ENCODE data around the gene NEDD4L. TPM values are rescaled to one million over a fixed set of nuclear protein-coding genes. Genes with fewer than 3 reads are reported as not detected.

NEDD4L gene
- total RNA-seq, 1 donor from 2014 or later: 60.2 TPM

DNA sequence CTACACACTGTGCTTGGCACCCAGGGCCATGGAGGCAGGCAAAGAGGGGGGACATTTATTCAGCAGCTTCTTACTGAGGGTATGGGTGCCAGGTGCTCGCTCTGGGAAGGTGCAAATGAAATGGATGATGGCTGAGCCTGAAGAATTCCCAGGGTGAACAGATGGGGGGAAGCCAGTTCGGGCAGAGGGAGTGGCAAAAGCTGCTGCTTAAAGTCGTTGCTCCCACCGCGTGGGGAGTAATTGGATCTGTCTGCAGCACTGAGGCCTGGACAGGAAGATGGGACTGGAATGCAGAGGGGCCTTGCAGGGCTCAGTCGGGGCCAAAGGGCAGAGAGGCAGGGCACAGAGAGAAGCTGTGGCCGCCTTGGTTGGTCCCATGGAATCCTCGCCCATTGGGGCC lies 51.2 kb downstream of the NEDD4L start:
- no peak for DNase-seq (ENCODE audit: low spot score)

DNA sequence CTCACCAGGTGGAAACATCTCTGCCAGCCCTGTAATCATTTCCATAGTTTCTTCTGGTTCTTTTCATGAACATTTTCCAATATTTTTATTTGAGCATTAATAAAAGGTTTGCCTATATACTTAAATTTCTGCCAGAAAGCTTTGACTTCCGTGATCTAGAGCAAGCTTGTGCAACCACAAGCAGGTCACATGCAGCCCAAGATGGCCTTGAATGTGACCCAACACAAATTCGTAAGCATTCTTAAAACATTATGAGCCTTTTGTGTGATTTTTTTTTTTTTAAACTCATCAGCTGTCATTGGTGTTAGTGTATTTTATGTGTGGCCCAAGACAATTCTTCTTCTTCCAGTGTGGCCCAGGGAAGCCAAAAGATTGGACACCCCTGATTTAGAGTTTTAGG lies 51.6 kb downstream of the NEDD4L start:
- DNase-seq (ENCODE audit: low spot score): no peak

DNA sequence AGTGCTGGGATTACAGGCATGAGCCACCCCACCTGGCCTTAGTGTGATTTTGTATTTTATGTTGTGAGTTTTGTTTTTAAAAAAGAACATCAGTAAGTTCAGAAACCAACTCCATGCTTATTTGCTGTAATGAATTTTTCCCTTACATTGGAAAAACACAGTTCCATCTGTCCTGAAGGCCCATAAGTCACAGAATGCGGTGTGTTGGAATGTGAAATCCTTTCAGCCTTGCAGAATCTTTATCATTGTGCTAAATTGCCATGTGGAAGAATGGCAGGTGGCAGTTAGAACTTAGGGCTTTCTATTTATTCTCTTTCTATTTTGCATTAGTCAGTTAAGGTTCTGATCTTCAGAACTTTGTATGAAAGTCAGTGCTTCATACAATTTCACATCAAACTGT lies 52.6 kb downstream of the NEDD4L start:
- no peak for DNase-seq (ENCODE audit: low spot score)

DNA sequence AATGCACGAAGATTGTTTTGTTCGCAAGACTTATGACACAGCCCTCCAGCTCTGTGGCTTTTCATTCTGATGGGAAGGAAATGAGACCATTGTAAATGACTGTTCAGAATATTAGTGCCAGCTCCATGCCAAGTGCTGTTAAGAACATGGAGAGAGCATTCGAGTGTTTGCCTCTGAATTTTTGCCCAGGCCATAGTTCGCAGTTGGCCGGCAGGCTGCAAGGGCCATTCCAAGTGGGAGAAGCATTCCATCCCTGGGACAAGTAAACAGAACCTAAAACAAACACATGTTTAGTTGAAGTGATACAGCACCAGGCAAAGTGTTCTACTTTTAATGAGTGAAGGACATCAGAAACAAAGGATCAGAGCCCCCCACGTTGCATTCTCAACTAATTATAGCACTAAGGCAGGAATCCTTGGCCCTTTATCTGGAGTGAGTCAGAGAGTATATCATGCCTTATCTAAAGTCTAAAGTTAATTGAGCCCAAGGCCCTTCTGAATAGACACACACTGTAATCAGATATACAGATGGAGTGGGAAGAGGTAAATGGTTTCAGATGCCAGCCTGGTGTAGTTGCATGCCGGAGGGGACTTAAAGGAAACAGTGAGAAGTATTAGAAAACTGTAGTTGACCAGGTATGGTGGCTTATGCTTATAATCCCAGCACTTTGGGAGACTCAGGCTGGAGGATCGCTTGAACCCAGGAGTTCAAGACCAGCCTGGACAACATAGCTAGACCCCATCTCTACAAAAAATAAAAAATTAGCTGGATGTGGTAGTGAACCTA lies 53.3 kb downstream of the NEDD4L start:
- peak; percentile 7 for DNase-seq (ENCODE audit: low spot score)

DNA sequence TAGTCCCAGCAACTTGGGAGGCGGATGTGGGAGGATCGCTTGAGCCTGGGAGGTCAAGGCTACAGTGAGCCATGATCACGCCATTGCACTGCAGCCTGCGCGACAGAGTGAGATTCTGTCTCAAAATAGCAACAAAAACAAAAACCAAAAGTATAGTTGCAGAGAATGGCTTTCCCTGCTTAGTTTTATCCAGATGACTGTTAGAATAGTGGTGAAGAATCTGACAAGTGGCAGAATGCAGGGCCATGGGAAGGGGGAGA lies 53.8 kb downstream of the NEDD4L start:
- no peak for DNase-seq (ENCODE audit: low spot score)

DNA sequence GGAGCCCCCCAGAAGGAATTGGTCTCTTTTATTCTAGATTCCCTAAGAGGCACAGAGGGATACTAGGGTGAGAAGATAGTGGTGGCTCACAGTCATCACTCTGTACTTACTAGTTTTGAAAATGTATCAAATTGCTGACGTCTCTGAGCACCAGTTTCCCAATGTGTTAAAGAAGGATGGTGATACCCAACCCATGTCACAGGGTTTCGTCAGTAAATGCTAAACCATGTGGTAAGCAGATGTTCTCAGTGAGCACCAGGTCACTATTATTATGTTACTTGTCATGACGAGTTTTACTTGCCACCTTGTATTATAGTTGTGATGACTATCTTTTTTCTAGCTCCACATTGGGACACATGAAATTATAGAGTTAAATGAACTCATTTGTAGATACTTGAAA lies 54.7 kb downstream of the NEDD4L start:
- DNase-seq (ENCODE audit: low spot score): no peak

DNA sequence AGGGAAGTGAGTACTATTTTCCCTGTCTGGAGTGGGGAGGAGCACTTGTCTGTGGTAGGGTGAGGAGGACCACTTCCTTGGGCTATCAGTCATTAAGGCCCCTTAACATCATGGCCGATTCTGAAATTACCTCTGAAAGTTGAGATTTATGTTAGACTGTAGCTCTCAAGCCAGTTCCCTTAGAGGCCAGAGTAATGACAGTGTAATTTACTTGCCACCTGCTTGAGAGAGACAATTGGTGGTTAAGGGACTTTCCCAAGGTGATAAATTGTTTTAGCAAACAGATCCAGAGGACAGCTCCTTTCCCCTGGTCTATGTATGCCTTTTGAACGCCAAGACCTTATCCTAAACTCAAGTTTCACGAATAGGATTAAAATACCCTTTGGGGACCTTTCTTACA lies 56.1 kb downstream of the NEDD4L start:
- no peak for DNase-seq (ENCODE audit: low spot score)

DNA sequence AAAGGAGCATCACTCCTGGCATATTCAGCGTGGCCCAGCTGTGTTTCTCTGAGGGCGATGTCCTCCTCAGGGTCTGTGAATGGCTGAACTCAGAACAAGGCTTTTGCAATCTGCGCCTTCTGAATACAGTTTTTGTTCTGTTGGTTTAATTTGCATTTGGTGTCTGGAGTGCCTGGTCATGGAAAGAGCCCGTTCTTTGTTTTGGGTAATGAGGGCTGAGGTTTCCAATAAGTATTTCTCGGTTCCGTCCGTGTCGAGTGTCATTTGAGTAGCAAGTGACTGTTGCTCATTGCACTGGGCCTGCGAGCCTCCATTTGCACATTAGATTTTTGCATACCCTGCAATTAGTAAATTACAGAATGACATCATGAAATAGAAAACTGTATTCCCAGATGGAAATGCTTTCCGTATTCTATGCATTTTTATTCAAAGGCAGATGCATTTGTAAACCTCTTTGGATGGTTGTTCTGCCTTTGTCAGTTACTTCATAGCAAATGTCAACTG lies 57.3 kb downstream of the NEDD4L start:
- DNase-seq (ENCODE audit: low spot score): no peak

DNA sequence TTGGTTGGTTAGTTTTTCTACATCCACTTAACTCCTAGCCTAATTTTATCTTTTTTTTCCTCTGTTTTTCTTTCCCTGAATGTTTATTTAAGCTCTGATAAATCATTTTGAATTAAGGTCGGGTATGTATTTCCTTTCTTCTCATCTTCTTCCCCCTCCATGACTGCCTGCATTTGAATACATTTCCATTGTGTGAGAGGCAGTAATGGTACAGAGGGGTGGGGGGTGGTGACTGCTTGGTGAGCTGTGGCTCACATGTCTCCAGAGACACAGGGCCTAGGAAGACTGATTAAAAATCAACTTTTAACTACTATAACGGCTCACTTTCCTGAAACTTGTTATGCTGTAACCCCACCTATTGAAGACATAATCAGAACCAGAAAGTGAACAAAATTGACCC lies 58.0 kb downstream of the NEDD4L start:
- no peak for DNase-seq (ENCODE audit: low spot score)

DNA sequence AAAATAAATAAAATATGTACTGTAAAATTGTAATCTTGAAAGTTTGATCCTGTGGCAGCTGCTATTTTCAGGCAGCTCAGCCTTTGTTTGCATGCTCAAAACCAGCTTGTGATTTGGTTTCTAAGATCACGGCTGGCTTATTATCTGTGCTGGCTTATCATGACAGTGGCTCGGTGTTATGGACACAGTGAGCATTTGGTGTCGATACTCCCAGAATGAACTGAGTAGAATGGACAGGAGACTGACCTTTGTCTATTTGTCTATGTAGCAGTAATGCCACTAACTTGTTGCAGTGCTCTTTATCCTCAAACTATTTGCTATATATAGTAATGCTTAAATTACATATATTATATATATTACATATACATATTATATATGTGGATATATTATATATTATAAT lies 58.8 kb downstream of the NEDD4L start:
- DNase-seq (ENCODE audit: low spot score): no peak

DNA sequence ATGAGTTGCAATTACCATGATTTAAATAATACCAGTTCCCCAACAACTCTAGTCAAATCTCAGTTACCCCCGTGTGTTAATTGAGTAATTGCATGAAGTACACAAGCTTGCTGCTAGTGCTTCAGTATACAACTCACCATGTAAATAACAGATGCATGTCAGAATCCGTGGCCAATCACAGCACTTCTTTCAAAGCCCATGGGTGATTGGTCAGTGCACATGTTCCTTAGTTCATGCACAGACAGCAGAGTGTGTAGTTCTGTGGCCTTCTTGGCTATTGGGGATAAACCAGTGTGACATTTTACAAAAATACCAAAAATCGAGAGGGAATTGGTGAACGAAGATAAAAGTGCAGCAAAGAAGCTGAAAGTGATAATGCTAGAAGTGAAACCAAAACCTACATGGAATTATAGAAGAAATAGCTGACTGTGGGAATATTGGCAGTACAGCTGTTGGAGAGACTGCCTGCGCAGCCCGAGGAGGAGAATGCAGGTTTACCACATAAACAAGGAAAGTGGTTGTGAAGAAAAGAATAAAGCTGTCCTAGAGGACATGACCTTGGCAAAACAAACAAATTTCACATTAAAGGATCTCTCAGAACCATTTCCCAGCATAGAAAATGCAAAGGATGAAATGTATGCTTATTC lies 59.4 kb downstream of the NEDD4L start:
- no peak for DNase-seq (ENCODE audit: low spot score)

DNA sequence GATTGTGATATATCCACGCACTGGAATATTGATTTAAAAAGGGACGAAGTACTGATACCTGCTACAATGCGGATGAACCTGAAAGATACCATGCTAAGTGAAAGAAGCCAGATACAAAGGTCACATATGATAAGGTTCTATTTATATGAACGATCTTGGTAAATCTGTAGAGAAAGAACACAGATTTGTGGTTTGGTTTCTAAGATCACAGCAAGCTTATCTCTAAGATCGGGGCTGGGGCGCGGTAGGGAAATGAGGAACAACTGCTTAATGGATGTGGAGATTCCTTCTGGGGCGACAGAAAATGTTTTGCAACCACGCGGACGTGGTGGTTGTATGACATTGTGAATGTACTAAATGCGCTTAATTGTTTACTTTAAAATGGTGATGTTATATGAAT lies 60.1 kb downstream of the NEDD4L start:
- DNase-seq (ENCODE audit: low spot score): no peak

DNA sequence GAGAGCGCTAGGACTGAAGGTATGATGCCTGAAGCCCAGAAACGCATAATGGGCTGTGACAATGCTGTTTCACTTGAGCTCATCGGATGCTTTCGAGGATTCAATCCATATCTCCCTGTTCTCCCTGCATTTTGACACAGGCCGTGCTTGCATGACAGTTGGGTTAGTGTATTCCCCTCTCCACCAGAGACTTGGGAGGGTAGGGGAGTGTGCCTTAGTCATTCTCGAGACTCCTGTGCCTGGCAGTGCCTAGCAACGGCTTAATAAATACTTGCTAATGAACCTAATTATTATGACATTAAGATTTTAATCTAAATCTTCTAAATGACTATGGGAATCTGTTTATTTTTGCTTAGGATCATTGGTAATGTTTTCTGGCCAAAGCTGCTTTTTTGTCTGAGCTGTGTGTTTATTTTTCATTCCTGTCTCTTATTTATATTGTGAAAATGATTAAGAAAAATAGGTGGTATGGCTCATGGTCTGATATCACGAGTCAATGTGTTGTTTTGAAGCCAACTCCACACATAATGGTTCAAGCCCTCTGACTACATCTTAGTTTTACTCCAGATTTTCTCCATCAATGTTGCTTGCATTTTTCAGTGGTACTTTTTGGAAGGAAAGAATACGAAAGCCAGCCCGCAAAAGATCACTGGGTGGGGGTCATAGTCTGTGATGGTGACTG lies 61.3 kb downstream of the NEDD4L start:
- no peak for DNase-seq (ENCODE audit: low spot score)

DNA sequence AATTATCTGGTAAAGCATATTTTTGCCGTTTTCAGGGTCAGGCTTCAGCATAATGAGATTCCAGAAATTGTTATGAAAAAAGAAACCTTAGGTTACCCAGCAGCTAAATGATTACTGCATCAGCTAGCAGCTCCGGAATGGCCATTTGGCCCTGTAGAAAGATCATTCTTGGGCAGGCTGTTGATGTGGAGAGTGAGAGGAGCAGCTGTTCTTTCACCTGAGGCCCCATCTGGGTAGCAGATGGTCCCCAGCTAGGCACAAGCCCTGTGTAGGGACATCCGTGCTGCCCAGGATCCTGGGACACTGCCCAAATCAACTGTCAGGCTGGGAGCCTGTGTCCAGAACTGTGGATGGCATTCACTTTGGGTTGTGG lies 61.8 kb downstream of the NEDD4L start:
- DNase-seq (ENCODE audit: low spot score): no peak

DNA sequence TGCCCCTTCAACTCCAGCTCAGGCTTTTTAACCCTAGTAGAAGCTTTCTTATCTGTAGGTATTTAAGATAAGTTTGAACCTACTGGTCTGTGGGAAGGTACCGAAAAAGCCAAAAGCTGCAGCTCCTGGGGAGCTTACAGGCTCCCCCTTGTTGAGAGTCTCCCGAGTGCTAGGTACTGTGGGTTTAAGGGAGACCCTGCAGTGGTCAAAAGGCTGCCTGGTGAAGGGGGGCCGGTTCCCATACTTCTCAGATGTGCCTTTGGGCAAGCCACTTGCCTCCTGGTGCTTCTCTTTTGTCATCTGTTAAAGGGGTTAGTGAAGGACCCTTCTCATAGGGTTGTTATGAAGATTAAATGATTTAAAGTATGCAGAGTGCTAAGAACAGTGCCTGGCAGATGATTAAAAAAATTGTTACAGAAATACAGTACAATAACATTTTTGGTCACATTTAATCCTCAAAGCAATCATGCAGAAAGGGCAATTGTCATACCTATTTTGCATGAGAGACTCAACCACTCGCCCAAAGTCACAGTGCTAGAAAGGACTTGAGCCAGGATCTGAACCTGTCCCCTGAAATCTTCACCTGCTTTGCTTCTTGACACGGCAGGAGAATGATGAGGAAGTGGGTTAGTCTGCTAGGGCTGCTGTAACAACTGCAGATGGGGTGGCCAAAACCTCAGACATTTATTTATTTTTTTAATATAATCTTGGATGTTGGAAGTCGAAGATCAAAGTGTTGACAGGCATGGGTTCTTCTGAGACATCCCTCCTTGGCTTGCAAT lies 62.5 kb downstream of the NEDD4L start:
- DNase-seq (ENCODE audit: low spot score): no peak

DNA sequence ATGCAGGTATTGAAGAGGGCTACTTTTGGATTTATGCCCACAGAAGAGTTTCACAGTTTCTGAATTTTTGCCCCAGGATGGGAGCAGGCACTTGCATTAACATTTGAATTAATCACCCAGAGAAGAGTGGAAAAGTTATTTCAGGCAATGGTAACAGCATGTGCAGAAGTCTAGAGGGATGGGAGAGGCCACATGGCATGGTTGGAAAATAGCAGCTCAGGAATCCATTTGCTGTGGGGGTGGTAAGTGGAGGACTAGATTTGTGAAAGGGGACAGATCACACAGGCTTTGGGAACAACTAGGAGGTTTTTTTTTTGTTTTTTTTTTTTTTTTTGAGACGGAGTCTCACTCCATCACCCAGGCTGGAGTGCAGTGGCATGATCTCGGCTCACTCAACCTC lies 65.2 kb downstream of the NEDD4L start:
- DNase-seq (ENCODE audit: low spot score): no peak

DNA sequence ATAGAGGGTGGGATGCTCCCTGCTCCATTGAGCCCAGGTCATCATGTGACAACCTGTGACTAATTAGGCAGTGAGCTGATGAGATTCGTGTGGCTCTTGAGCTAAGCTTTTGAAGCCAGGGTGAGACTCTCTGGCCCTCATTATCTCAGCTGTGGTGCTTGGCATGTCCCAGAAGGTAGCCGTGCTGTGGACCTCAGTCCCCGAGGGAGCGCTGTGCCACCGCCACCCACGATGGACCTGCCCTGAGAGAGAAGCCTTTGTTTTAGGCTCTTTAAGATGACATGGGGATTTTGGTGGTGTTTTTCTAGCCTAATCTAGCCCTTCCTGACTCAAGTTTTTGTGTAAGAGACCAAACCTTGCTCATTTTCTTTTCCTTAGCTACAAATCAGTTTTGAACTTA lies 66.4 kb downstream of the NEDD4L start:
- DNase-seq (ENCODE audit: low spot score): no peak

DNA sequence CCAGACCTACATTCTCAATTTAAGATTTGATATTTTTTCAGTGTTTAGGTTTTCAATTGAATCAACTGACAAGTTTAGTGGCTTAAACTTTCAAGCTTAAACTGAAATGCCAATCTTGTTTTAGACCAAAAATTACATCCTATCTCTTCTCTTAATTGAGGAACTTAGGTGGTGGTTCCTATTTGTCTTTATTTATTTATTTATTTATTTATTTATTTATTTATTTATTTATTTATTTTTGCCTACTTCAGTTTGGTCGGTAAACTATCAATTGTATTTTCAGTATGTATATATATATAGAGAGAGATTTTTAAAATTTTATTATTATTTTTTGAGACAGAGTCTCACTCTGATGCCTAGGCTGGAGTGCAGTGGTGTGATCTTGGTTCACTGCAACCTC lies 68.1 kb downstream of the NEDD4L start:
- no peak for DNase-seq (ENCODE audit: low spot score)

DNA sequence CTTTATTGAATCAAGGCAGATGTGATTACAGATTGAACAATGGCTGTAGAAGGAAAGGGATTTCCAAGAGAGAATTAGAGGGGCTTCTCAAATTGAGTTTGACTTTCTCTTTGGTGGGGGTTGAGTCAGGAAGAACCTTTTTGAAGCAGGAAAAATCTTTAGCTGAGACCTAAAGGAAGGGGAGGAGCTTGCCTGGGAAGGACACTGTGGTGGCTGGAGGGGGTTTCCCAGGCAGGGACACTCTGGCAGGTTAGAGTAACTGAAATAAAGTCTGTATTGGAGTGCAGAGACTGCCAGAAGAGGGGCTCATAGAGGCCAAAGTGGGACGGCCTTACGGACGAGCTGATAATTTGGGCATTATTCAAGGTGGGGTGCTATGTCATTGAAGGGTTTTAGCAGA lies 69.3 kb downstream of the NEDD4L start:
- DNase-seq (ENCODE audit: low spot score): no peak

DNA sequence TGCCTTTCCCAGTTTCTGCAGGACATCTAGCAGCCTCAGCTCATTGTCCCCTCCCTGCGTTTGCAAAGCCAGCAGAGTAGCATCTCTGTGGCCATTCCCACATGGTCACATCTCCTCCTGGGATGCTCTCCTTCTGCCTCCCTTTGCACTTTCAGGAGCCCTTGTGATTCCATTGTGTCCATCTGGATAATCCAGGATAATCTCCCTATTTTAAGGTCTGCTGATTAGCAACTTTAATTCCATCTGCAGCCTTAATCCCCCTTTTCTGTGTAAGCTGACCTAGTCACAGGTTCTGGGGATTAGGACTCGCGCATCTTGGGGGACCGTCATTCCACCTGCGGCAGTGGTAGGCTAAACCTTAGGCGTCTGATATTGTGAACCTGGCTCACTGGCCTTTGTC lies 70.7 kb downstream of the NEDD4L start:
- no peak for DNase-seq (ENCODE audit: low spot score)

DNA sequence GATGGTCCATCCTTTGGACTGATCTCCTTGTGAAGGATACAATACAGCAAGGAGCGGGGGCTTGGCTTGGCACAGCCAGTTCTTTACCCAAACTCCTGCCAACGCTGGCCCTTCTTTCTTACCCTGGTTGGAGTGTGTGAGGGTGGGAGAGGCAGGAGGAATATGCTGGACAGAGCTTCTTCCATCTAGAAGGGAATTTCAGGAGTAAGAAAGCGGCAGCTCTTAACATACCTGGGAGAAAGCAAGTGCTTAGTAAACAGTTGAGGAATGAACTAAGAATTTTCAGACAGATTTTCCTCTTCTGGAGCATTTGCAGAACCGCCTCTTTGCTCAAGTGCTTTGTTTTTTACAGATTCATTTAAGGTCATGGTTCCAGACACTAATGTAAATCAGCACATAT lies 72.8 kb downstream of the NEDD4L start:
- DNase-seq (ENCODE audit: low spot score): no peak

DNA sequence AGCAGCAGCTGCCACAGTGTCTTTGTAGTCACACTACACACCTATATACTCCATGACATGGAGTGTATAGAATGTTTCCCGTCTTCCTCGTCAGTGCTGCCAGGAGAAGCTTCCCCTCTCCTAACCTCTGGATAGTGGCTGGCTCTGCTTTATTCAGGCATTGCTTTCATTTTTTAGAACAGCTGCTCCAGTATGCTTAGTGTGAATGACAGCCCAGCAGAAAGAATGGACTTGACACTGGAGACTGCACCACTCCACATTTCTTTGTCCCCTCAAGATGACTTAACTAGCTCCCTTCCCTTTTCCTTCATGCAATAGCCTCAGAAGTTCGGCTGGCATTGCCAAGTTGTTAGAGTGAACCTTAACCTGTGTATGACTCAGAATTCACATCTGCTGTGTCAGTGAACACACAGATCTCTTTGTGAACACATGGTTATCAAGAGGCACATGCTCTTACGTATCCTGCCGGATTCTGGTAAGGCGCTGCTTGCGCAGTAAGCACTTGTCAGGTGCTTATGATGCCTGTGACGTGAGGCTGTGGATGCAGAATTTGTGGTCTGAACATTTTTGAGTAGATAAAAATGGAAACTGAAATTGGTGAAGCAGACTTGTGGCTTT lies 73.9 kb downstream of the NEDD4L start:
- DNase-seq (ENCODE audit: low spot score): peak; percentile 37

Data from umbilical cord (tissue), 2 donors.